CD4-positive, alpha-beta T cell treated with Interleukin-17A for 1 hour (primary cell): ENCODE data around the gene ANO7.
"Not testable (repeated sequence)": the region's sequence is repeated elsewhere in the genome, so short reads cannot be mapped to it uniquely, and the experiment has no call there.

Experiments
- DNase-seq: peaks from one replicate; pipeline ENCODE4 v3.0.0-alpha.2; 2020

The ANO7 gene

DNA sequence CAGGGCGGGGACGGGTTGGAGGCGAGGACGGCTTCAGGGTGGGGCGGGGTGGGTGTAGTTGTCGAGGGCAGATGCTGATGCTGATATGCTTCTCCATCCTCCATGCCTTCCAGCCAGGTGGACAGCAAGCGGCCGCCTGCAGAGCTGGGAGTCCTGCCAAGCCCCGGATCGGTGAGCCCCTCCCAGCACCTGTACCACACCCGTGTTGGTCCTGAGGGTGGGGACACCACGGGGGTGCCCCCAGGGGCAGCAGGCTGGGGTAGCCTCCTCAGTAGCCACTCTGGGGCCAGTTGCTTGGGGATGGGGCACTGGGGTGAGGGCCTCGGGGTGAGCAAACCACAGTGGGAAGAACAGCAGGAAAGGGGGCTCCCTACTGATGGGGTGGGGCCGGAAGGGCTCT is 2.6 kb downstream of the ANO7 start:
- no peak for DNase-seq

DNA sequence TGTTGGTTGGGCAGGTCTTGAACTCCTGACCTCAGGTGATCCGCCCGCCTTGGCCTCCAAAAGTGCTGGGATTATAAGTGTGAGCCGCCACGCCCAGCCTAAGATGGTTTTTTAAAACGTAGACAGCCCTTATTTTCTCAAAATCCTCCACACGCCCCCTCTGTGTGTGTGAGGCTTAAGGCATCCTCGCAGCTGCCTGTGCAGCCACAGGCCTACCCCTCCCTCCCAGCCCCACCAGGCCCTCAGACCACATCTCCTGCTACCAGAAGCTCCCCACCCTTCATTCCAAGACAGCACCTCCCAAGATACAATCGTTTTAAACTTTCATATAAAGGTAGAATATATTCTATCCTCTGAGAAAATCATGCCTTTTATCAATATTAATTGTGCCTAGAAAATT is 4.8 kb downstream of the ANO7 start:
- no peak for DNase-seq

- DNase-seq, result no peak
Measured at GRCh38 chr2:241194811-241195210, 6.3 kb downstream of the ANO7 start.

- no peak for DNase-seq
Measured at GRCh38 chr2:241195506-241196130, 7.1 kb downstream of the ANO7 start.

DNA sequence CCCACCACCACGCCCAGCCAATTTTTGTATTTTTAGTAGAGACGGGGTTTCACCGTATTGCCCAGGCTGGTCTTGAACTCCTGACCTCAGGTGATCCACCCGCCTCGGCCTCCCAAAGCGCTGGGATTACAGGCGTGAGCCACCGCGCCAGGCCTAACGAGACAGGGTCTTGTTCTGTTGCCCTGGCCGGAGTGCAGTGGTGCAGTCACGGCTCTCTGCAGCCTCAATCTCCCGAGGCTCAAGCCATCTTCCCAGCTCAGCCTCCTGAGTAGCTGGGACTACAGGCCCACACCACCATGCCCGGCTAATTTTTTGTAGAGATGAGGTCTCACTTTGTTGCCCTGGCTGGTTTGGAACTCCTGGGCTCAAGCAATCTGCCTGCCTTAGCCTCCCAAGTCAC is 8.8 kb downstream of the ANO7 start:
- not testable (repeated sequence) for DNase-seq

DNA sequence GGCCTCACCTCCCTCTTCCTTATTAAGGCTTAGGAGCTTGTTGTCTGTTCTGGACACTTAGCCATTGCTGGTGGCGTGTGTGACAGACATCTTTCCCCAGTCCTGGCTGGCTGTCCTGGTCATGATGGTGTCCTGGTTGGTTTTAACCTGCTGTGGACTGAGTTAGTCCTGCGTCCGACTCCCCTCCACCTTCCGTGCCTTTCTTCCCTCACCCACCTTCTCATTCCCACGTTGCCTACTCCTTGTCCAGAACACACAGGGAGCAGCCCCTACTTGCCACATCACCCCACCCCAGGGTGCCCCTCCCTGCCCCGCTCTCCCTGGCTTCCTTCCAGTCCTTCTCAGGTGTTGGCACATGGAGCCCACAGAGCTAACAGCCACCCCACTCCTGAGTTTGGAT is 9.5 kb downstream of the ANO7 start:
- DNase-seq, result no peak

DNA sequence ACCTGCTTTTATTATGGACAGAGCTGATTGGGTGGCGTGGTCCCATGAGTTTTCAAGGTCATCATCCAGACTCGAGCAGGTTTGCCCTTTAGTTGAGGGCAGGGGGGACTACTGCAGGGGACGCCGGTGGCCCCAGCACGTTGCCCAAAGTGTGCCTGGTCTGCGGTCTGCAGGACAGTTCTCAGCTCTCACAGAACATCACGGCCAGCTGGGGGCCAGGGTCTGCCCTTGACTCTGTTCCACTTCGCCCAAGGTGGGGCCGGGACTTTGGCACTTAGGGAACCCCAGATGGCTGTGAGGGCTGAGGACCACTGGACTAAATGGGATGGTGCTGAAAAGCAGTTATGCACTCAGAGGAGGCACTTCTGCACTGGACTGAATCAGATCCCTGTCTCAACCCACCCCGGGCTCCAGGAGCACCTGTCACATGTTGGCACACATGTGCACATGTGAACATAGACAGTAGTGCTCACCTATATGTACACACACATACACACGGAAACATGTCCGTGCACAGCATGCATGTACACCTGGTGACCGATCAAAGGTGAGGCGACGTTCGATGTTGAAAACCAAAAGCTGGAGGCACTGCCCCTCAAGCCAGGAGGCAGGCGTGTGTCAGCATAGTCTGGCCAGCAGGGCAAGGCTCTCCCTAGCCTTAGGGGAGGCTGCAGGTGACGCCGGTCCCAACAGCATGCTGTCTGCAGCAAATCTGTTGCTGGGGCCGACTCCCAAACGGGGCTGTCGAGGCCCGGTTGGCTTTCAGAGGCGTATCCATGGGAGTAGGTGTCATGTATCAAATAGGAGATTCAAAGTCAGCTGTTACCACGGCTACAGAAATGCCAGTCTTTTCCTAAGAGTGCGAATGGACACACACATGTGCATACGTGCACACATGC is 10.2 kb downstream of the ANO7 start:
- DNase-seq, result no peak

GRCh38 chr2:241199286-241199685 is 10.8 kb downstream of the ANO7 start:
- DNase-seq, result no peak

- DNase-seq, result no peak
Measured at GRCh38 chr2:241199897-241200821, 11.7 kb downstream of the ANO7 start.

DNA sequence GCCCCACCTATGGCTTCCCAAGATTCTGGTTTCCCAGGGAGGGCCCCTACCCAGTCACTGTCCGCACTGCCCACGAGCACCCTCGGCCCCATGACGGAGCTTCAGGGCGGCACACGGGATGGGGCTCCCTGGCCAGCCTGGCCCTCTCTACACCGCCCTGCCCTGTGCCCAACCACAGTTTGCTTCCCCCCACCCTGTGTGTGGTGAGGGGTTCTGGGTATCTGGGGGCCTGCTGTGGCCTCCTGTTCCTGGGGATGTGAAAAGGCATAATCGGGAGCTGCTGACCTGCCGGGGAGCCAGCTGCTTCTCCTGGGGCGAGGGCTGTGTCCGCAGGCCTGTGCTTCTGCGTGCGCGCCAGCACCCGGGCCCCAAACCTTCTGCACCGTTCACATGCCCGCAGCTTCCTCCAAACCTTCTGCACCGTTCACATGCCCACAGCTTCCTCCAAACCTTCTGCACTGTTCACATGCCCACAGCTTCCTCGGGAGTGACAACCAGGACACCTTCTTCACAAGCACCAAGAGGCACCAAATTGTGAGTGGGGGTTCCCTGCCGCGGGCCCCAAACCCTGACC is 12.4 kb downstream of the ANO7 start:
- DNase-seq, result no peak

GRCh38 chr2:241201445-241202267 is 13.2 kb downstream of the ANO7 start:
- no peak for DNase-seq

DNA sequence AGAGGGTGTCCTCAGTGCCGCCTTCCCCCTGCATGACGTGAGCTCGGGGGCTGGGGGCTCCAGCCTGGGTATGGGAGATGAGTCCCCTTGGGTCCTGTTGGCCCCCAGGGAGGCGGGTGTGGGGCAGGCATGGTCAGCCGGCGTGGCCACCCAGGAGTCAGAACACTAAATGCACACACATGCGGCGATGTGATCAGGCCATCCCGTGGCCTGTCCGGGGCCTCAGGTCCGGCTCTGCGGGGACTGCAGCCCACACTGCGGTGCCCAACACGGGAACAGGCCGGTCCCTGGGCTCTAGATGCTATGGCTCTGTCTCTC is 13.8 kb downstream of the ANO7 start:
- DNase-seq, result no peak

GRCh38 chr2:241202681-241203080 is 14.2 kb downstream of the ANO7 start:
- no peak for DNase-seq

GRCh38 chr2:241203218-241204009 is 14.9 kb downstream of the ANO7 start:
- no peak for DNase-seq

DNA sequence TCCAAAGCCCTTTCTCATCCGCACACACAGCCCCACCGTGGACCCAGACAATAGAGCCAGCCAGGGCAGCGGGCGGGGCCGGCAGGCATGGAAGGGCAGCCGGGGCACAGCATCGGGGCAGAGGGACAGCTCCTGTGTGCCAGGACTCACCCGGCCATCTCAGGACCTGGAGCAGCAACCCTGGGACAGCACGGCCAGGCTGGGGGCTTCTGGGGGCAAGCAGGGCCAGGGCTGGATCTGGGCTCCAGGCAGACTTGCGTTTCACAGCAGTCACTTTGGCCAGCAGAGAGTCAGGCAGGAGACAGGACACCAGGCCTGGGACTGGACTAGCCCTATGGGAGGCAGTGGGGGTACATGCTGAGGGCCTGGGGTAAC is 15.5 kb downstream of the ANO7 start:
- no peak for DNase-seq

DNA sequence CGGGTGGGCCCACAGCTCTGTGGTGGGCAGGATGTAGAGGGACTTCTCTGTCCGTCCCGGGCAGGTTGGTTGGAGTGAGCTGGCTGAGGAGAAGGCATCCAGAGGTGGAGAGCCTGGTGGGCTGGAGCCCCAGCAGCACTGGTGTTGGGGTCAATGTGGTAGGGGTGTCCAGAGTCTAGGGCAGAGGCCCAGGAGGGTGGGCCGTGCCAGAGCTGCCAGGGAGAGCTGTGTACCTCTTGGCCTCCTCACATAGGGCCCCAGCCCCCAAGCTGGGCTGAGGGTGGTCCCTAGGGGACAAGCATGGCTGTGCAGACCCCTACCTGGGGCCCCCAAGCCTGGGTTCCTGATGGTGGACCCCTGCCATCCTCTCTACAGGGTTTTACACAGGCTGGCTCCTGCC is 16.0 kb downstream of the ANO7 start:
- no peak for DNase-seq

GRCh38 chr2:241205086-241205485 is 16.6 kb downstream of the ANO7 start:
- no peak for DNase-seq

DNA sequence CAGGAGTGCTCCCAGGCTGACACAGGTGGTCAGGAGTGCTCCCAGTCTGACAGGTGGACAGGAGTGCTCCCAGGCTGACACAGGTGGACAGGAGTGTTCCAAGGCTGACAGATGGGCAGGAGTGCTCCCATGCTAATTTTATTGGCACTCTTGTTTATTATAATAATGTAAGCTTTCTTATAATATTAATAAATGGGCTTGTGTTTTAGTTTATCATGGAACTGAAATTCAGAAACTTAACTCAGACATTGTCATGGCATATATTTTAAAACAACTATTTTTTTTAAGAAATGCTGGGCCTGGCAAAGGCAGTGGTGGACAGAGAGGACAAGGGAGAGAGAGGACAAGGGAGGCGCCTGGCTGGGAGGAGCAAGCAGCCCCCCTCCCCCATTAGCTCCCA is 18.7 kb downstream of the ANO7 start:
- no peak for DNase-seq

DNA sequence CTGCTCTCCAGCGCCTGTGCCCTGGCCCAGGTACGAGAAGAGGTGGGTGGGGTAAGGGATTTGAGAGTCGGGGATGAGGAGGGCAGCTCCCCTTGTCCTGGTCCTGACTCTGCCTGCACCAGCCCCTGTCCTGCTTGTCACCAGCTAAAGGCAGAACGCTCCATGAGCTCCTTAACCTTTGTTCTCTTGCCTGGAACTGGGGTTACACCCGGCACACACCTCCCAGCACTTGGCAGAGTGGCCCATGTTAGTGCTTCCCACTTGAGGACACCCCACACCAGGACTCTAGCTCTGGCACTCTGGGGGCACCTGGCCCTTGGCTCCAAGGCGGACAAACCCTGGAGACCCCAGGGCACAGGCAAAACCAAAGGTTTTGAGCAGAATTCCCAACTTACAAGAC is 19.2 kb downstream of the ANO7 start:
- DNase-seq, result no peak

- no peak for DNase-seq
Measured at GRCh38 chr2:241208058-241208457, 19.6 kb downstream of the ANO7 start.

DNA sequence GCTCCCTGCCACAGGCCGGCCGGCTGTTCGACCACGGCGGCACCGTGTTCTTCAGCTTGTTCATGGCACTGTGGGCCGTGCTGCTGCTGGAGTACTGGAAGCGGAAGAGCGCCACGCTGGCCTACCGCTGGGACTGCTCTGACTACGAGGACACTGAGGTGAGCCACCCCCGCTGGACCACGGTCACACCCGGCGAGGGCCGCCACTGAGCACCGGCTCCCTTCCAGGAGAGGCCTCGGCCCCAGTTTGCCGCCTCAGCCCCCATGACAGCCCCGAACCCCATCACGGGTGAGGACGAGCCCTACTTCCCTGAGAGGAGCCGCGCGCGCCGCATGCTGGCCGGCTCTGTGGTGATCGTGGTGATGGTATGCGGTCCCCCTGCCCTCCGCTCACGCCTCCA is 20.8 kb downstream of the ANO7 start:
- no peak for DNase-seq

- no peak for DNase-seq
Measured at GRCh38 chr2:241211276-241211675, 22.8 kb downstream of the ANO7 start.
